ENCODE data around the gene ADAMTSL5.
"Not testable (repeated sequence)": the region's sequence is repeated elsewhere in the genome, so short reads cannot be mapped to it uniquely, and the experiment has no call there.

ADAMTSL5 gene

DNA sequence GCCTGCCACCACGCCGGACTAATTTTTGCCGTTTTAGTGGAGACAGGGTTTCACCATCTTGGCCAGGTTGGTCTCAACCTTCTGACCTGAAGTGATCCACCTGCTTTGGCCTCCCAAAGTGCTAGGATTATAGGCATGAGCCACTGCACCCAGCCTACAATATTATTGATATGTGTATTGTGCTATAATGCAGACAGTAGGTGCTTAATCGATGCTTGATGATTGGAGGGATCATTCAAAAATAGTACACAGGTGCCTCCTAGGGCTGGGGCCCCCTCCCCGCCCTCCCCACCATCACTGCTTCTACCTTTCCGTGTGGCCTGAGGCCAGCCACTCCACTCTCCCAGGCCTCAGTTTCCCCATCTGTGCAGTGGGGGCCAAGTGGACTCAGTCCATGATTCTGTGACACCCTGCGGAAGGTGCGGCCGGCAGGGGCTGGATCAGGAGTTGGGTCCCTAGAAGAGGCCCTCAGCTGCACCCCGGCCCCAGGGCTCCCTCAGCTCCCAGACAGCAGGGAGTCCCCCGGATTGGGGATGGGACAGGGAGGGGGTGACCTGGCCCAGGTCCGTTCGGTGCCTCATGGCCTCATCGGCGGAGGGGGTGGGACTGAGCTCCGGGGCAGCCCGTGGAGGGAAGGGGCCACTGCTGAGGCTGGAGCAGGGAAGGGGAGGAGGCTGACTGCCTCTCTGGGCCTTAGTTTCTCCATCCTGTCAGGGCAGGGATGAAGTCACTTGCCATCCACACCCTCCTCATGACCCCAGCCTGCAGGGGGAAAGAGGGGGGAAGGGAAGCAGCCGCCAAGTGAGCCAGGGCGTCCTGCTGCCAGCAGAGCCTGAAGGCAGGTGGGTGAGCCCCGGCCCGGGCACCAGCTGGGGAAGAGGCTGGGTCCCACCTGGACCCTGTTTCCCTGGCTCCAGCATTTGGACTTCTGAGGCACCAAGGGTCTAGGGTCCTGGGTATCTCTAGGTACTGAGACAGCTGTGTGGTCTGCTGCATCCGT is 1.2 kb downstream of the ADAMTSL5 start:
- DNase-seq (ENCODE audit: low read depth) = no peak

DNA sequence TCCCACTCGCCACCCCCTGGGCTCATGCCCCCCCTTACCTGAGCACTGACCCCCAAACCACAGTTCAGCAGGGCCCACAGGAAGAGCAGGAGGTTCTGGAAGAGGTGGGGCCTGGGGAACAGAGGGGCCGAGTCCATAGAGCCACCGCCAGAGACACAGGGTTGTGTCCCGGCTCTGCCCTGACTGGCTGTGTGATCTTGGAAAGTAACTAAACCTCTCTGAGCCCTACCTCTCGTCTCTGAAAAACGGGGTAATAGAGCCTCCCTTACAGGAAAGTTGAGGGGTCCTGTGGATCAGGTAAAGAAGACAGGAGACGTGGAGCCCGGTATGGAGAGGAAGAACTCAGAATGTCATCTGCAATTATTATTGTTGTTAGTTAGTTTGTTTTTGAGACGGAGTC is 2.0 kb downstream of the ADAMTSL5 start:
- DNase-seq (ENCODE audit: low read depth) = no peak

DNA sequence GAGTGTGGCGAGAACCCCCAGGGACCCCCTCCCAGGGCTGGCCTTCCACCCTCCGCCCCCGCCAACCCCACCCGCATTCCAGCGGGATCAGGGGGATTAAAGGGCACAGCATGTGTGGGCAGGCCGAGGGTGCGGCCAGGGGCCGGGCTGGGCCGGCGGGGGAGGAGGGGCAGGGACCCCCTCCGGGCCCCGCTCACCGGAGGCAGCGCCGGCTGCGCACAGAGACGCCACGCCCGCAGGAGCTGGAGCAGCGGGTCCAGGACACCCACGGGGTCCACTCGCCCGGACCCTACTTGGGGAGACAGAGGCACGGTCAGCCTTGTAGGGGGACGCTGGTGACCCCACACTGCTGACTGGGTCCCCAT is 2.4 kb downstream of the ADAMTSL5 start:
- DNase-seq (ENCODE audit: low read depth) = no peak

DNA sequence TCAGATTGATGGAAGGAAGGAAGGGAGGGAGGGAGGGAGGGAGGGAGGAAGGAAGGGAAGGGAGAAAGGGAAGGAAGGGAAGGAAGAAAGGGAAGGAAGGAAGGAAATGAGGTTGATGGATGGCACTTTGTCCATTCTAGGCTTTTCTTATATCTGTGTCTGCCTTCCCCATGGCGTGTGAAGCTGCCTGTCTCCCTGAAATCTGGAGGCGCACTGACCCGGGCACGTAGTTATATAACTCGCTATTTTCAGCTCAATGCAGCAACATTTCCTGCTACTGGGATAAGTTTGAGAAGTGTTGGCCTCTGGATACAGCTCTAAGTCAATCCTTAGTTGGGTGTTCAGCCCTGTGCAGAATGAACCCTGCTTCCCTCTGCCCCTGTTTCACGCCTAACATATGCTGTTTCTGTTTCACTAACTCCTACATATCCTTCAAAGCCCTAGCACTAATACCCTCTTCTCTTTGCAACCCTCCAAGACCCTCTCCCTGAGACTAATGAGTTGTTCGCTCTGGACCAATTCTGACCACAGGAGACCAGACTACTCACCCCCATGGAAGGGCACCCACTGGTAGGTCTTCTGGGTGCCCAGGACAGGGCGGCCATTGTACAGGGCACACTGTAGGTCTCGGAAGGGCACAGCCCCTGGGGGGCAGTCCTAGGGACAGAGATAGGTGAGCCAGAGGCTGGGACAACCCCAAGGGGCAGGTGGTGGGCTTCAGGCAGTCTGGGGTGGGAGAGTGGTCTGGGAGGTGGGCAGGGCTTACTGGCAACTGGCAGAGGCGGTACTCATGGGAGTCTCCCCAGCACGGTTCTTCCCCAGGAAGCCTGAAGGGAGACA is 3.0 kb downstream of the ADAMTSL5 start:
- DNase-seq (ENCODE audit: low read depth) = no peak

DNA sequence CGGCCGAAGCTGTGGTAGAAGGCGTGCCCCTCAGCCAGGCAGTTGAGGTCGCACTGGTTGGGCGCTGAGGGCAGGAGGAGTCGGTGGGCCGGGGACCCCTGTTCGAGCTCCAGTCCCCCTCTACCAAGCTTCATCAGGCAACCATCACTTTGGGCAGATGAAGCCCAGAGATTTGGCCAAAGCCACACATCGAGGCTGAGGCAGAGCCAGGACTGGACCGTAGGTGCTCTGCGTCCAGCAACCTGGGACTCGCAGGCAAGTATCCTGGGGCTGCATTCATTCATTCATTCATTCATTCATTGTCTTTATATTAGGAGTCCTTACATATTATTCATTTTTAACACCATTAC is 4.3 kb downstream of the ADAMTSL5 start:
- DNase-seq (ENCODE audit: low read depth) = no peak

DNA sequence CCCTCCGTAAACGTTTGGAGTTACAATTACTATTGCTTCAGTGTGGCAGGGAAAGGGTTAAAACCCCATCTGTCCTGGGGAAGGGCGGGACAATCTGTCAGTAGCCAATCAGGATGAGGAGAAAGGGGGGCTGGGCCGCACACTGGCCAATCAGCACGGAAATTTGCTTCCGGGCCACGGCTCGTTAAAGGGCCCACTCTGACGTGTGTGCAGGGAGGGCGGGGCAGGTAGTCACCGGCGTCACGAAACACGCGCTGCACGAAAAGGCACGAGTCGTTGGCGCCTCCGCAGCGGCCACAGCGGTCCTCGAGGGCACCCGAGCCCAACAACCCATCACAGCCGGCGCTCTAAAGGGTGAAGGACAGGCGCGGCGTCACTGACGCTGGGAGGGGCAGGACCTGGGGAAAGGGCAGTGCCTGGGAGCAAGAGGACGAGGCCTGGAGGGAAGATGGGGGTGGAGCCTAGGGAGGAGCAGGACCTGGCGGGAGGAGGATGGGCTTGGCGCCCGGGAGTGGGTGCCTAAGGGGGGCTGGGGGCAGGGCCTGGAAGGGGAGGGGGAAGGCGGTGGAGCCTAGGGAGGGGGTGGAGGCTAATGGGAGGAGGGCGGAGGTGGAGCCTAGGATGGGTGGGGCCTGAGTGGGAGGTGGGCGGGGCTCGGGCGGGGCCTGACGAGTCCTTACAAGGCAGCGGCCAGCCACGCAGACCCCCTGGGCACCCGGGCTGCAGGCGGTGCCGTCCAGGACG is 4.9 kb downstream of the ADAMTSL5 start:
- DNase-seq (ENCODE audit: low read depth) = peak; percentile 91

DNA sequence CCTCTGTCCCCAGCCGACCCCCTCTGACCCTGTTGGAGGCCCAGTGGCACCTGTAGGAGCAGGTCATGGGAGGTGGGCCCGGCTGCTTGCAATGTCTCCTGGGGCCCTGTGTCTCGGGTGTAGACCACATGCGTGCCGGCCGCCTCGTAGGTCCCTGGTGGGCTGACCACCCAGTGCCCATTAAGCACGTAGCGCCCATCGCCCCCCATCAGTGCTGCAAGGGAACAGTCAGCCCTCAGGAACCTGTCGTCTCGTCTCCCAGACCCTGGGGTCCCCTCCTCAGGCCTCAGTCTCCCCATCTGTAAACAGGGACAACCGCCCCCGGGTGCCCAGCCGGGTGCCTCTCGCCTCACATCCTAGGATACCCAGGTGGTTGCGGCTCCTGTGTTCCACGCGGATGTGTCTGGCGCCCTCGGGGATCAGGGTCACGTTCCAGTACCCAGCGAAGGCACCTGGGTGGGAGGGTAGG is 5.6 kb downstream of the ADAMTSL5 start:
- DNase-seq (ENCODE audit: low read depth) = no peak

DNA sequence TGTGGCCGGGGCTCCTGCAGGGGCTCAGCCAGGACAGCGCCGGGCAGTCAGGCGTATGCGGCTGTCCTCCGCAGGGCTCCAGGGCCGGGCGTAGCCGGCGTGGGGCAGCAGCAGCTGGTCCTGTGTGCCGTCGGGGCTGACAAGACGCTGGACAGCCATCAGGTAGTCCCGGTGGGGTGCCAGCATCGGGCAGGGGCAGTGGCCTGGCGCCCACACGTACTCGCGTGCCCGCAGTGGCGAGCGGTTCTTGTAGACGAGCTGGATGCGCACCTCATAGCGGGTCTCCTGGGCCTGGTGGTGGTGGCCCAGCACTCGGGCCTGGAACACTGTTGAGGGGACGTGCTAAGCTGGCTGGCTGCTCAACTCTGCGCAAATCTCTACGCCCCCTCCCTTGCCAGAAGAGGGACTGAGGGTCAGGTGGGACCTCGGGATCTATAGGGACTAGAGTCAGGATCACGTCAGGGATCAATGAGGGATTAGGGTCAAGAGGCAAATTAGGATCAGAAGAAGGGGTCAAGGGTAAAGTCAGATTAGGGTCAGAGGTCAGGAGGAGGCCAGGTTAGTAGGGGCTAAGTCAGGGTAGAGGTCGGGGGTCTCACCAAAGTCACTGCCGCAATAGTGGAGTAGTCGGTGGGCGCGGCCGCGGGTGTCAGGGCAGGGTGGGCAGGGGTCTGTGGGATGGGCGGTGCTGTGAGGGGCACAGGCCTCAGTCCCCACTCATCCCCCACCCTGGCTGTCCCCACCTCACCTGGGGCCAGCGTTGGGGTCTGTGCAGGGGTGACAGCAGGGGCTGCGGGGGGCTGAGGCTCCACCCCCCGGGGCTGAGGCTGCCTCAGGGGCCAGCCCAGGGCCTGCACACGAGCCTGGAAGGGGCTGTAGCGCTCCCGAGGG is 6.6 kb downstream of the ADAMTSL5 start:
- DNase-seq (ENCODE audit: low read depth) = no peak

DNA sequence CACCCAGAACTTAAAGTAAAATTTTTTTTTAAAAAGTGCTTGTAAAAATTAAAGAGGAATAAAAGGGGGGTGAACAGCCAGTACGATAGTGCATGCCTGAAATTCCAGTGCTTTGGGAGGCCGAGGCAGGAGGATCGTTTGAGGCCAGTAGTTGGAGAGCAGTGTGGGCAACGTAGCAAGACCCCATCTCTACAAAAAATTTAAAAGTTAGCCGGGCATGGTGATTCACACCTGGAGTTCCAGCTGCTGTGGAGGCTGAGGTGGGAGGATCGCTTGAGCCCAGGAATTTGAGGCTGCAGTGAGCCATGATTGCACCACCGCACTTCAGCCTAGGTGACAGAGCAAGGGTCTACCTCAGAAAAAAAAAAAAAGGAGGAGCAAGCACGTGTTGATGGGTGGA is 7.8 kb downstream of the ADAMTSL5 start:
- DNase-seq (ENCODE audit: low read depth) = no peak

DNA sequence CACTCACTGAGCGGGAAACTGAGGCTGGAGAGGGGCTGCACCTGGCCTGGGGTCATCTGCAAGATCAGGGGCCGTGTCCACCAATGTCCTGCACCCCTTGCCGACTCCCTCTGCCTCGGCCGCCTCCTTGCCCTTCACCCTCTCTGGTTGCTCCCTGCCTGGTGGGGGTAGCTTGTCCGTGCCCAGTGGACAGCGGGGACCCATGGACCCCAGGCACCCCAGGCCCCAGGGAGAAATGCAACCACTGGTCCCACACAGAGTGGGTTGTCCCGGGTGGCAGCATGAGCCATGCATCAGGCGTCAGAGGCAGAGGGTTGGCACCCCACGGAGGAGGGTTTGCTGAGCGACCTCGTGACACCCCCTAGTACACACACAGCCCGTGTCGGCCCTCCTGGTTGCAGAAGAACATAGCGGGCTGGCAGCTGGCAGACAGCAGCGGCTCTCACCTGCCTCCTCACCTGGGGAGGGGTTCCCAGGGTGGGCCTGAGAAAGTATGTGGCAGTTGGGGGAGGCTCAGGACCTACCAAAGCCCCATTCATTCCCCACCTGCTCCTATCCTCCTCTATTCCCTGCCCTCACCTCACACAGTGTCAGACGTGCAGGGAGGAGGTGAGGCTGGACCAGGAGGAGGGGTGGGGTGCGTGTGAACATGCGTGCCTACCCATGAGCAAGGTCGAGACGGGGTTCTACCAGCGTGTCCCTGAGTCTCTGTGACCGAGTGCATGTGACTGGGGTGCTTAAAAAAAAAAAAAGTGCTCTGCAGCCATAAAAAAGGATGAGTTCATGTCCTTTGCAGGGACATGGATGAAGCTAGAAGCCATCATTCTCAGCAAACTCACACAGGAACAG is 8.7 kb downstream of the ADAMTSL5 start:
- DNase-seq (ENCODE audit: low read depth) = no peak

DNA sequence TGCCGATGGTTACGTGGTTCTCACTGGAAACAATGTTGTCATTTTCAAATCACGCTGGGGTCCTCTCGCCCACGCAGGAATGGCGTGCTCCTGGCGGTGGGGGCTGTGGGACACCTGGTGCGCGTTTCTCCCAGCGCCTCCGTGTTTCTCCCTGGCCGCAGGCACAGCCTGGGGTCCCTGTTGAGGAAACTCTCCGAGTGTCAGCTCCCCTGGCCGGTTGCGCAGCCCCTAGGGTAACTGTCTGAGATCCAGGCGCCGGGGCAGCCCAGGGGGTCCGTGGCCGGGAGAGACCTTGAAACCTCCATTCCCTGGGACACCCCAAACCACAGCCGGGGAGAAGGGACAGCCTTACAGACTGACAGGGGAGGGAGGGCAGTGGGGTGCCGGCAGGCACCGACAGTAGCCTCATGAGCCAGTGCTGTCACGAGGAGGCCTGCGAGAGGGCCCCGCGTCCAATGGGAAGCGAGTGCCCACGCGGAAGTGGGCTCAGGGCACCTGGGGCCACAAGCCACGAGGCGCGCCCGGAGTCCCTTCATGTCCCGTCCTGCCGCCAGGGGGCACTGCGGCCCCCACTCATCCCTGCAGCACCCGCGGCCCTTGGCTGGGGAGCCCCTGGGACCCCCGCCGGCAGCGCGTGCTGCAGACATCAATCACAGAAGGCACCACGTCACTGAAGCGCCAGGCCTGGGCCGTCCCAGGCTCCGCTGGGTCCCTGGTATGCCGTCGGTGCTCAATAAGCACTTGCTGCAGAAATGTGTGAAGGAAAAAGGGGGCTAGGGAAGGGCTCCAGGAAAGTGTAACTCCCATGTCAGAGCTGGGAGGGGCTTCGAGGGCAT is 9.5 kb downstream of the ADAMTSL5 start:
- no peak for DNase-seq (ENCODE audit: low read depth)

DNA sequence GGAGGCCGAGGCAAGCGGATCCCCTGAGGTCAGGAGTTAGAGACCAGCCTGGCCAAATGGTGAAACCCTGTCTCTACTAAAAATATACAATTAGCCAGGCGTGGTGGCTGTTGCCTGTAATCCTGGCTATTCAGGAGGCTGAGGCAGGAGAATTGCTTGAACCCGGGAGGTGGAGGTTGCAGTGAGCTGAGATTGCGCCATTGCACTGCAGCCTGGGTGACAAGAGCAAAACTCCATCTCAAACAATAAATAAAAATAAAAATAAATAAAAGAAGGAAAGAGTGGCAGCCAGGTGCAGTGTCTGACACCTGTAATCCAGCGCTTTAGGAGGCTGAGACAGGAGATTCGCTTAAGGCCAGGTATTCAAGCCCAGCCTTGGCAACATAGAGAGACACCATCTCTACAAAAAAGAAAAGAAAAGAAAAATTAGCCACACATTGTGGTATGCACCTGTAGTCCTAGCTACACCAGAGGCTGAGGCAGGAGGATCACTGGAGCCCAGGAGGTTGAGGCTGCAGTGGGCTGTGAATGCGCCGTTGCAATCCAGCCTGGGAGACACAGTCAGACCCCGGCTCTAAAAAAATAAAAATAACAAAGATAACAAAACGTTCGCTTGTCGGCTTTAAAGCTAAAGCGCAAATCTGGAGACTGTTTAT is 10.3 kb downstream of the ADAMTSL5 start:
- no peak for DNase-seq (ENCODE audit: low read depth)

DNA sequence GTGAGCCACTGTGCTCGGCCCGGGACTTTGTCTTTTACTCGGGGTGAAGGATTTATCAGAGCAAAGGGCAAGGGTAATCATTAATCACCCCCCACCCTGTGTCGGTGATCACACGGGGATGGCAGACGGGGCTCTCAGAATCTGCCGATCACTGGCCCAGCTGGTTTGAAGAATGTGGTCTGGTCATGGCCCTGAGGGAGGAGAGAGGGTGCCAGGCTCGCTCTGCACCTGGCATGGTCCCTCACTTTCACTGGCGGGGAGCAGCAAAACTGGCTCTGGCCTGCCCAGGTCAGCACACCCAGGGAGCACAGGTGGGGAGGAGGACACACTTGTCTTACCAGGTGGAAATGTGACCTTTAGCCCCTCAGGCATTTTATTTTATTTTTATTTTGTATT is 11.6 kb downstream of the ADAMTSL5 start:
- DNase-seq (ENCODE audit: low read depth) = no peak

DNA sequence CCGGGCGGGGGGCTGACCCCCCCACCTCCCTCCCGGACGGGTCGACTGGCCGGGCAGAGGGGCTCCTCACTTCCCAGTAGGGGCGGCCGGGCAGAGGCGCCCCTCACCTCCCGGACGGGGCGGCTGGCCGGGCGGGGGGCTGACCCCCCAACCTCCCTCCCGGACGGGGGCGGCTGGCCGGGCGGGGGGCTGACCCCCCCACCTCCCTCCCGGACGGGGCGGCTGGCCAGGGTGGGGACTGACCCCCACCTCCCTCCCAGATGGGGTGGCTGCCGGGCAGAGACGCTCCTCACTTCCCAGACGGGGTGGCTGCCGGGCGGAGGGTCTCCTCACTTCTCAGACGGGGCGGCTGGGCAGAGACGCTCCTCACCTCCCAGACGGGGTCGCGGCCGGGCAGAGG is 13.6 kb downstream of the ADAMTSL5 start:
- not testable (repeated sequence) for DNase-seq (ENCODE audit: low read depth)

DNA sequence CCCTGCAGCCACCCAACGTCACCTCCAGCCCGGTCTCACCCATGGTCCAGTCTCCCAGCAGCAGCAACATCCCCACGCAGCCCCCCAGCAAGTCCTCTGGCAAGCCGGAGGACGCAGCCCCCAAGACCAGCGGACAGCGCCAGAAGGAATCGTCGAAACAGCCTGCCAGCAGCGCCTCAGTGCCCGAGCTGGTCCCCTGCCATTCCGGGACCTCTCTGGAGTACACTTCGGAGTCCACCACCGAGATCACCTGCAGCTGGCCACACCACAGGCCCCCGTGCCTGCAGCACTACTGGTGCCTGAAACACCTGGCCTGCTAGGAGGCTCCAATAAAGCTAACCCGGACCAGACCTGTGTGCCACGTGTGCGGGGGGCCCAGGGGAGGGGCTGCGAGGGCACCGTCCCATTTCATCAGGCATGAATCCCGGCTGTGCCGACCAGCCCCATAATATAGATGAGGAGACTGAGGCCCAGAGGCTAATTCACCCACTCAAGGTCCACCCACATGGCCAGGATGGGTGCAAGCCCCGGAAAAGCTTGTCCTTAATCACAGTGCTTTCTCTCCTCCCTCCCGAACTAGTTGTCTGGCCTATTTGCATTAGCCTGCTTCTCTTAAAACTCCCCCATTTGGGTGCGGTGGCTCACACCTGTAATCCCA is 15.1 kb downstream of the ADAMTSL5 start:
- DNase-seq (ENCODE audit: low read depth) = no peak

DNA sequence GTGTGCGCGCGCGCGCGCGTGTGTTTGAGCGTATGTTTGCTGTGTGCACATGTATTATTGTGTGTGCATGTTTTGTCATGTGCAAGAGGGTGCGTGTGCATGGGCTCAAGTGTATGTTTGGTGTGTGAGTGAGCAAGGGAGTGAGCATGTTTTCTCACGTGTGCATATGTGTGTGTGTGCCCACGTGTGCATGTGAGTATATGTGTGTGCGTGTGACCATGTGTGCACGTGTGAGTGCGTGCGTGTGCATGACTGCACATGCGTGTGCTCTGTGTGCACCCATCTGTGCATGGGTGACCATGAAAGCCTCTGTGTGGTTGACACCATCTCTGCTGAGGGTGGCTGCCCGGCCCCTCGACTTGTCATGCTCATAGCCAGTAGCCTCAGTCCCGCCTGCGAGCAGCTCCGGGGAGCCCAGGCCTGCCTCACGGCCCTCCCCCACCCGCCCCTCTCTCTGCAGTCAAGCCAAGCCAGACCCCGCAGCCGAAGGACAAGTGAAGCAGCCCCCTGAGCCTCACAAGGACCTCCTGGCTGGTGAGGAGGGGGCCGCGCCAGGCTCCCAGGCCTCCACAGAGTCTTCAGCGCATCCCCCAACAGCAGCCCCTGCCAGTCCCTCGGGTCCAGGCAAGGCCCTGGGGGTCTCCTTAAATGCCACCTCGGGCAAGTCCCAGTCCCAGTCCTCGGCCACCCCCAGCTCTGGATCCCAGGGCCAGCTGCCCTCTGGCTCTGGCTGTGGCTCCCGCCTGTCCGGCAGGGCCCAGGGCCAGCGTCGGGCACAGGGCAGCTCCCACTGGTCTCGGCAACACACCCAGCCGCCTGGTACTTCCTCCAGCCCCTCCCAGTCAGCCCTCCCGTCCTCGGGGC is 15.9 kb downstream of the ADAMTSL5 start:
- no peak for DNase-seq (ENCODE audit: low read depth)

Measured in fibroblast of the conjunctiva (primary cell).